GM23248 (cell line): Measurements from ENCODE around the gene ANKRD27.

Source experiments
- EZH2 ChIP-seq: fragments of 200-600 bp; sonication (generic); IDR thresholded peaks from 2 replicates; pipeline ENCODE4 v1.6.1; 2018; ENCODE audit warnings: antibody characterized with exemption, mild to moderate bottlenecking; ENCODE audit not compliant: insufficient read depth, poor library complexity, severe bottlenecking
- EZH2phosphoT487 ChIP-seq: fragments of 200-600 bp; sonication (generic); IDR thresholded peaks from 2 replicates; pipeline ENCODE4 v1.6.1; 2018; ENCODE audit warnings: antibody characterized with exemption, moderate library complexity, mild to moderate bottlenecking, low read depth; ENCODE audit not compliant: insufficient read depth

GRCh38 chr19:32607479-32607878 lies 67.5 kb downstream of the ANKRD27 start:
- TF ChIP-seq EZH2 (no peak), EZH2phosphoT487 (no peak)
